ENCODE measurements around the gene CHCT1.

DNA sequence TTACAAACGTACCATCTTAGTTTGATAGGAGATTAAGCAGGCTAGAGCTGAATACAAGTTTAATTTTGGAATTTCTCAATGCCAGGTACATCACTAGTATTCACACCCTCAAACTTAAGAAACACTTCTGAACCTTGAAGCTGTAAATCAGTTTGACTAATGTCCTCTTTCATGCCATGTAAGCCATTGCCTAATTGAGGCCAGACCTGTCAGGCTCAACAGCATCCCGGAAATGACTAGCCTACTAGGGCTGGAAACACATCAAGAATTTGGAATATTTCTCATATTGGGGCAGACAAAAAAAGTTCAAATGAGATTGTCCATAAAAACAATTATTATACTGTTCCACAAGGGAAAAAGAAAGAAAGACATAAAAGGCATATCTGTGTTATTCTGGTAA is 32.1 kb upstream of the CHCT1 start:
- no peak for TF ChIP-seq EZH2phosphoT487 (IDR thresholded peaks at IDR 0.05; ENCODE audit: borderline replicate concordance, low read depth, low read length)
- TF ChIP-seq, protein P1, sequence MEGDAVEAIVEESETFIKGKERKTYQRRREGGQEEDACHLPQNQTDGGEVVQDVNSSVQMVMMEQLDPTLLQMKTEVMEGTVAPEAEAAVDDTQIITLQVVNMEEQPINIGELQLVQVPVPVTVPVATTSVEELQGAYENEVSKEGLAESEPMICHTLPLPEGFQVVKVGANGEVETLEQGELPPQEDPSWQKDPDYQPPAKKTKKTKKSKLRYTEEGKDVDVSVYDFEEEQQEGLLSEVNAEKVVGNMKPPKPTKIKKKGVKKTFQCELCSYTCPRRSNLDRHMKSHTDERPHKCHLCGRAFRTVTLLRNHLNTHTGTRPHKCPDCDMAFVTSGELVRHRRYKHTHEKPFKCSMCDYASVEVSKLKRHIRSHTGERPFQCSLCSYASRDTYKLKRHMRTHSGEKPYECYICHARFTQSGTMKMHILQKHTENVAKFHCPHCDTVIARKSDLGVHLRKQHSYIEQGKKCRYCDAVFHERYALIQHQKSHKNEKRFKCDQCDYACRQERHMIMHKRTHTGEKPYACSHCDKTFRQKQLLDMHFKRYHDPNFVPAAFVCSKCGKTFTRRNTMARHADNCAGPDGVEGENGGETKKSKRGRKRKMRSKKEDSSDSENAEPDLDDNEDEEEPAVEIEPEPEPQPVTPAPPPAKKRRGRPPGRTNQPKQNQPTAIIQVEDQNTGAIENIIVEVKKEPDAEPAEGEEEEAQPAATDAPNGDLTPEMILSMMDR (conservative IDR thresholded peaks at IDR 0.05; ENCODE audit: low read length) = no peak
